Measurements from ENCODE around the gene GPR17.

GPR17 gene

DNA sequence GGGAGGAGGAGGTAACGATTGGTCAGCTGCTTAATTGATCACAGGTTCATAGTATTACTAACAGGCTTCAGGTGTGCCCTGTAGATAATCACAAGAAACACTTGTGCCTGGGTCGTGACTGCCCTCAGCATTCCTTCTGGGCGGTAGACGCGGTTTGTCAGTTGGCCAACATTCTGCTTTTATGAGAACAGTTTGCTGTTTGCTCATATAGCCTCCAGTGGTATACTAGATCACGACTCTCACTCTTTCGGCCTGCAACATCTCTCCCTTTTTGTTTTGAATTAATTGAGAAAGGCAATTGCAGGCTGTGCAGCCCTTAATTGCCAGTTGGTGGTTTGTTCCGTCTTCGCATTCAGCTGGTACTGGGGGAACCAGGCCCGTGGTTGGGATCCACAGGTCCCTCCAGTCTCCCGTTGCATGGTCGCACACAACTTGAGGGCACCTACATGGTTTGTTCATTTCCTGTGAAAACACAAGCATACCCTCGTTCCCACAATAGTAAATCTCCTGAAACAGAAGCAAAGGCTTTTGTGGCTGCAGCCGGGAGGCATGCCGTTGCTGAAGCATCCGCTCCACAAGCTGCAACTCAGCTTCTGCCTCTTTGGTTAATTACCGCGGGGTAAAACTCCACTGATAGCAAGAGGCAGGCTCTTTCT is 30.3 kb upstream of the GPR17 start:
- DNase-seq, result no peak

DNA sequence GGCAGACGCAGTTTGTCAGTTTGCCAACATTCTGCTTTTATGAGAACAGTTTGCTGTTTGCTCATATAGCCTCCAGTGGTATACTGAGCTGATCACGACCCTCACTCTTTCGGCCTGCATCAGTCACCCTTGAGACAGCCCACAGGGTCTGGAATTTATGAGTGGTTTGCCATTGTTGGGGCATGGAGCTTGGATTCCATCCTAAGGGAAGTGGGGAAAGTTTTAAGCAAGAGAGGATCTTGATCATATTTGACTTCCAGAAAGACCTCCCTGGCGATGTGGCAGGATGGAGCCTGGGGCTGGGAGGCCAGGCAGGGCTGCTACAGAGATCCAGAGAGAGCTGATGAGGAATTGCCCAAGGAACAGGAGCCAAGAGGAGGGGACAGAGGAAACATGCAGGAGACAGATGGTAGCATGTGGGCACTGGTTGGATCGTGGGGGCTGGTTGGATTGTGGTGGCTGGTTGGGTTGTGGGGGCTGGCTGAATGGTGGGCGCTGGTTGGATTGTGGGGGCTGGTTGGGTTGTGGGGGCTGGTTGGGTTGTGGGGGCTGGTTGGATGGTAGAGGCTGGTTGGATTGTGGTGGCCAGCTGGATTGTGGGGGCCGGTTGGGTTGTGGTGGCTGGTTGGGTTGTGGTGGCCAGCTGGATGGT is 27.3 kb upstream of the GPR17 start:
- DNase-seq, result no peak

DNA sequence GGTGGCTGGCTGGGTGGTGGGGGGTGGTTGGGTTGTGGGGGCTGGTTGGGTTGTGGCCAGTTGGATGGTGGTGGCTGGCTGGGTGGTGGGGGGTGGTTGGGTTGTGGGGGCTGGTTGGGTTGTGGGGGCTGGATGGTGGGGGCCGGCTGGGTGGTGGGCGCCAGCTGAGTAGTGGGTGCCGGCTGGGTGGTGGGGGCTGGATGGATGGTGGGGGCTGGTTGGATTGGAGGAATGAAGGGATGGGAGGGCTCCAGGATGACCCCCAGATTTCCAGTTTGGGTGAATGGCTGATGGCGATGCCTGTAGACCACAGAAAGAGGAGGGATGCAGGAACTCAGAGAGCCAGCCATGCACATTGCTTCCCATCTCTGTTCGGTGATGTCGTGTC is 26.8 kb upstream of the GPR17 start:
- DNase-seq, result no peak

DNA sequence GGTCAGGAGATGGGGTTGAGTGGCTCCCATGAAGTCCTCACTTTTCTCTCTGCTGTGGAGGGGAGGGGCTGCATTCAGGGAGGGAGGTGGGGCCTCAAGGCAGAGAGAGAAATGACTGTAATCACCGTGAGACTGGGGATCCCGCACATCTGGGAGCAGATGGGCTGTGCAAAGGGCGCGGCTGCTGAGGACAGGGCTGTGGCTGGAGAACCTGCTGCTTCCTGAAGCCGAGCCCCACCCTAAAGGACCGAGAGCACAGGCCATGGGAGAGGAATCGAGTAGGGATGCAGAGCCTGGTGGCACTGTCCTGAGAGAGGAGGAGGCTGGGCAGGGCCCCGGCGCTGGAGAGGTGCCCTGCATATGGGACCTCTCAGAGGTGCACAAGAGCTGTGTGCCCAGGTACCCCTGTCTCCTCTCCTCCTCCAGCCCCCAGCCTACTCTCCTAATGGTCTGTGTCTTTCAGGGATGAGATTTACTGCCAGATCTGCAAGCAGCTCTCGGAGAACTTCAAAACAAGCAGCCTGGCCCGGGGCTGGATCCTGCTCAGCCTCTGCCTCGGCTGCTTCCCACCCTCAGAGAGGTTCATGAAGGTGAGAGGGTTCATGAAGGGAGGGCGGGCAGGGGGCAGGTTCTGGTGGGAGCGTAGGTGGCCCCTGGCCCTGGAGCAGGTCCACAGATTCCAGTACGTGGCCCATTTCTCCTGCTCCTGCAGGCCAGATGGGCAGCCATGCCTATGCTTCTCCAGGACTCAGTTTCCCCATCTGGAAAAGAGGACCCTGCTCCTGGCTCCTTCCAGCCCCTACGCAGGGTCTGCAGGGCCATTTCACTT is 25.9 kb upstream of the GPR17 start:
- no peak for DNase-seq

DNA sequence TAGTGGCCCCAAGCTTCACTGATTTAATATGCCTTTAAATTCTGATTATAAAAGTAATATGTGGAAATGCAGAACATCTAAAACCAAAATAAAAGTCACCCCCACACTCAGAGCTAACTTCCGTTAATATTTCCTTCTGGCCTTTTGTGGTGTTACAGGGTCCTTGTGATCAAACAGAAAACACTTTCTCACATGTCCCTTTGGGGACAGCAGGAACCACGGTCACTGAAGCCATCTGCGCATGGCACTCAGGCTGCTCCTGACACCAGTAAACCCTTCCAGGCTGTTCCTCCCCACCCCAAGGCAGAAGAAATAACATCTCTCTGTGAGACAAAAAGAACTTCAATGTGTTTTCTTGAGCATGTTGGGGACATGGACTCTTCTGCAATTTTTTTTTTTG is 25.1 kb upstream of the GPR17 start:
- no peak for DNase-seq

DNA sequence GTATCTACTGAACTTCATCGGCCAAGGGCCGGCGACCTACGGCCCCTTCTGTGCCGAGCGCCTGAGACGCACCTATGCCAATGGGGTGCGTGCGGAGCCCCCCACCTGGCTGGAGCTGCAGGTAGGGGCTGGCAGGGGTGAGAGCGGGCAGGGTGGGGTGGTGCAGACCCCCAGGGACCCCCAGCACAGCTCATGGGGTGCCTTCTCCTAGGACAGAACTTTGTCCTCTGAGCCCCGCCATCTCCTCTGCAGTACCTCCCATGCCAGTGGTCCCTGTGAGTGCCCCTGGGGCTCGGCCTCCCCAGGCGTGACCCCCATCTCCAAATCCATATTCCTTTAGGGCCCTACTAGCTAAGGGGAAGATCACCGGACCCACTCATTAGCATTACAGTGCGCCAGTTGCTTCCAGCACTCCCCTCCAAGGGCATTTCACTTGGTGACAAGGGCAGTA is 23.9 kb upstream of the GPR17 start:
- DNase-seq, result no peak

DNA sequence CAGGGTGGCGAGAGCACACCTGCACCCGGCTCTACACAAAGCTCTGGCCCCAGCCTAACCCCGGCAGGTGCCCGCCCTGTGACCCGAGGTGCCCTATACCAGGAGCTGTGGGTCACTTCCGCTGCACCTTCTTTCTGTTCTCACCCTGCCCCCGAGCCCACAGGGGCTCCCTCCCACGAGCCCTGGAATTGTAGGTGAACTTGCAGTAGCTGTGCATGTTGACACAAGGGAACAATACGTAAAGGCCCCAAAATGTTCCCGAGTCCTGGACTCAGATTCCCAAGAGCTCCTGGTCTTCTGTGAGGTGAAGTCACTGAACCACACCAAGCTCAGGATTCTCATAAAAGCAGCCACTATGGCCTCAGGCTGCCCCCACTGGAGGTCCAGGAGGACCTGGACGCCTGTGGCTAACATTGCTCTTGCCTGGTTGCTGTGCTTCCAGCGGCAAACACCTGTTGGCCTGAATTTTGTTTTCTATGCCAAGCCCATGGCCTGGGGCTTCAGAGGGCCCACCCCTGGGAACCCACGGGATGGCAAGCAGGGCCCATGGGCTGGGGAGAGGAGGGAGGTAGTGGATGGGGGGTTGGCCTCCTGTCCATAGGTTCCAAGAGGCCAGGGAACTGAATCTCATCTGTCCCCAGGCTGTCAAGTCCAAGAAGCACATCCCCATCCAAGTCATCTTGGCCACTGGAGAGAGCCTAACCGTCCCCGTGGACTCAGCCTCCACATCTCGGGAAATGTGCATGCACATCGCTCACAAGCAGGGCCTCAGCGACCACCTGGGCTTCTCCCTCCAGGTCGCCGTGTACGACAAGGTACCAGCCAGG is 23.2 kb upstream of the GPR17 start:
- no peak for DNase-seq

DNA sequence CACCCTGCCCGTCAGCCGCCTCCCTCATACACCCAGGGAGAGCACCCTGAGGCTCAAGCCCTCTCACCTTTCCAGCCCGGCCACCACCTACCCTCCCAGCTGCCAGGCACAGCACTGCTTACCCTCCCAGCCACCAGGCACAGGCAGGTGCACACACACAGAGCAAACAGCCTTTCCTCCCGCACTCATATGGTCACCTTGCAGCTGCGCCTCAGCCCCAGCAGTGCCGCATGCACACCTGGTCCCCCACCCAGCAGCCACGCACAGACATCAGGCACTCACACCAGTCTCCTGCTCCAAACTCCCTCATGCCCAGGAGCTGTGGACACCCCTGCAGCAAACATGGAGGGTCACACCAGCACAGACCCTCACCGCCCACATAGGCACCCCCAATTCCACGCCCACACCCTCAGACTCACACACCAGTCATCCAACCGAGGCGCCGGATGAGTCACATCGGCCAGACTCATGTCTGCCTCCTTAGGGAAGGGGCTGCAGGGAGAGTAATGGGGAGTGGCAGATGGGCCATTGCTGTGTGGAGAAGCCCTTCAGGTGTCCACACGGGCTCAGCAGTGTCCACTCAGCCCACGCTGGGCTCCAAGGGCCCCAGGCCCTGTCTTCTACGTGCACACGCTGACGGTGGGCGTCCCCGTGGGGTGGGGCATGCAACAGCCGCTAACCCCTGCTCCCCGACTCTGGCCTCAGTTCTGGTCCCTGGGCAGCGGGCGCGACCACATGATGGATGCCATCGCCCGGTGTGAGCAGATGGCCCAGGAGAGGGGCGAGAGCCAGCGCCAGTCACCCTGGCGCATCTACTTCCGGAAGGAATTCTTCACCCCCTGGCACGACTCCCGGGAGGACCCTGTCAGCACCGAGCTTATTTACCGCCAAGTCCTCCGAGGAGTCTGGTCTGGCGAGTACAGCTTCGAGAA is 22.3 kb upstream of the GPR17 start:
- no peak for DNase-seq

DNA sequence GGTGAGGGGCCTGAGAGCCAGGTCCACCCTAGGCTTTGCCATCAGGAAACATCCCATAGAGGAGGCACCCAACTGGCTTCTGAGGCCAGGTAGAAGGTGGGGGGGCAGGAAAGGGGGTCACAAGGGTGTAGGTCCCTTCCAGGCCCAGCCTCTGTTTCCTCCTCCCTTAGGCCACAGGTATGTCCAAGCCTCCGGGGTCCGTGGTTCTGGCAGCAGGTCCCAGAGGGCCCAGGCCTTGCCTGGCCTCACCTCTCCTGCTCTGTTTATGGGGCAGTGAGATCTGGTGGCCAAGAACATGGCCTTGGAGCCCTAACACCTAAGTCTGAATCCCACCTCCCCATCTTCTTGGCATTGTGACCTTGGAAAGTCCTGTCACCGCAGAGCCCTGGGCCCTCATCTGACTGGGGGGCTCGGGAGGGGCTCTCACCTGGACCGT is 21.6 kb upstream of the GPR17 start:
- no peak for DNase-seq

DNA sequence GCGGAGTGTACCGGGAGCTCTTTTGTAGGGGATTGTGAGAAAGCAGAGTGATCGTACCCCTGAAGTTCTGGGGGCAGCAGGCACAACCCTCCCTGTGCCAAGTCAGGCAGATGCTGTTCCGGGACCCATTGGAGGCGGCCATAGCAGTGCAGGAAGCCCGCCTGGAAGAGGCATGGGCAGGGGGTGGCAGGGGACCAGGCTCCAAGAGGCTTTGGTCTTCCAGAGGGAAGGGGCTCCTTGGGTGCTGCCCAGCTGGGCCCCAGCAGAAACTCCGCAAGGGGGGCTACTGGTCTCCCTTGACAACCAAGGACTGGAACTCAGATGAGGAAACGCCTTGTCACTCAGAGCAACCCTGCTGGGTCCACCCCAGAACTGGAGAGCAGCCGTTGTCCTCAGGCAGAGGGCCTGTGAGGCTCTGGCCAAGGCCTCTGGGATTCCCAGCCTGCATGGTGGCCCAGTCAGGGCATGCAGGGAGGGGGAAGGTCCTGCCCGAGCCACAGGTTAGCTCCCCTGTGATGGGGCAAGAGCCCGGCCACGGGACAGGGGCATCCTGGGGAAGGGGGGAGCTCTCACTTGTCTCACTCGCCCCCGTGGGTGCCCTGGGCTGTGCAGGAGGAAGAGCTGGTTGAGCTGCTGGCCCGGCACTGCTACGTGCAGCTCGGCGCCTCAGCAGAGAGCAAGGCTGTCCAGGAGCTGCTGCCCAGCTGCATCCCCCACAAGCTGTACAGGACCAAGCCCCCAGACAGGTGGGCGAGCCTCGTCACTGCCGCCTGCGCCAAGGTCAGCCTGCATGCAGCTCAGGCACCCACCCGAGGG is 21.0 kb upstream of the GPR17 start:
- DNase-seq, result no peak

DNA sequence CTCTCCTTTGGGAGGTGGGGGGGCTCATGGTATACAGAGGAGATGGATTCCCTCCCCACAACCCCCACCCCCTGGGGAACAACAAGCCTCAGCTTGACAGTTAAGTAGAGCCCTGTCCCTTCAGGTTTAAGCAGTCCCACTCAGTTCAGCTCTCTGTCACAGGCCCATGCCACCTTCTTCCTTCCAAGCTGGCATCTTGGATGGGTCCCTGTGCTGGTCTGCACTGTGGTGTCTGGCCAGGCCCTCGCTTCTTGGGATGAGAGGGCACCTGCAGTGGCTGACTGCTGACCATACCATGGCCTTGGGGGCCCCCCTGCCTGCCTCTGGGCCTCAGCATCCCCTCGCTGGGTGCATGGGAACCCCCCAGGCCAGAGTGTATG is 20.4 kb upstream of the GPR17 start:
- no peak for DNase-seq

DNA sequence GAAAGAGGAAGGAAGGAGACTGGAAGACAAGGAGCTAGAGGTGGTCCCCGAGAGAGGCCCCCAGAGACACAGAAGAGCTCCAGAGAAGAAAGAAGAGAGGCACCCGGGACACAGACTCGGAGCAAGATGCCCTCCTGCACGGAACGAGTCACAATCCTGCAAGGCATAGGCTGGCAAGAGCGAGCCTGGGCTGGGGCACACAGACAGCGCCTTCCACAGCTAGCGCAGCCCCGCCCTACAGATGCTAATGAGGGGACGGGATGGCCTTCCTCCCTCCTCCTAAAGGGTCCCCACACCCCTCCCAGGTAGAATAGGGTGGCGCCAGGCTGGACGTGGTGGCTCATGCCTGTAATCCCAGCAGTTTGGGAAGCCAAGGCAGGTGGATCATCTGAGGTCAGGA is 19.8 kb upstream of the GPR17 start:
- no peak for DNase-seq

DNA sequence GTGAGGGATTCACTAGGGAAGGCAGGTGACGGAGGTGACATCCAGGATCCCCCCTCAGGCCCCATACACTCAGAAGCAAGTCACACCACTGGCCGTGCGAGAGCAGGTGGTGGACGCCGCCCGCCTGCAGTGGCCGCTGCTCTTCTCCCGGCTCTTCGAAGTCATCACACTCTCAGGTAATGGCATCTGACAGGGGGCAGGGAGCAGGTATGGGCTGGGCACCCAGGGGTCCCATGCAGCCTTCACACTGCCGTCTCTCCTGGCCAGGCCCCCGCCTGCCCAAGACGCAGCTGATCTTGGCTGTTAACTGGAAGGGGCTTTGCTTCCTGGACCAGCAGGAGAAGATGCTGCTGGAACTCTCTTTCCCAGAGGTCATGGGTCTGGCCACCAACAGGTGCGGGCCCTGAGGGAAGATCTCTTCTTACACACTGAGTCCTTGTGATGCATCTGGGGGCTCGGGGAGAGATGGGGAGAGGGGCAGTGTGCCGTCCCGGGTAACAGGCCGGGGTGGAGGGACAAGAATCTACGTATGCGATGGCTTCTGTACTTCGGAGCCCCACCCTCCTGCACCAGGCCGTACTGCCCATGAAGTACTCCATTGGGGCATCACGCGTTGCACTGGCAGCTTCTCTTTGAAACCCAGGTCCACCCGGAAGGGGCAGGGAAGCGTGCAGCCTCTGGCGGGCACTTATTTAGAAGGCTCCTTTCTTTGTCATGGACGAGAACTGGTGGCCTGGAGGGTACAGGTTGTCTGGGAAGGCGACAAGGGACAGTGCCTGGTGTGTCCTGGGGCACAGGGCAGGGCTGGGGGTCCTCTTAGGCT is 18.8 kb upstream of the GPR17 start:
- DNase-seq, result no peak

DNA sequence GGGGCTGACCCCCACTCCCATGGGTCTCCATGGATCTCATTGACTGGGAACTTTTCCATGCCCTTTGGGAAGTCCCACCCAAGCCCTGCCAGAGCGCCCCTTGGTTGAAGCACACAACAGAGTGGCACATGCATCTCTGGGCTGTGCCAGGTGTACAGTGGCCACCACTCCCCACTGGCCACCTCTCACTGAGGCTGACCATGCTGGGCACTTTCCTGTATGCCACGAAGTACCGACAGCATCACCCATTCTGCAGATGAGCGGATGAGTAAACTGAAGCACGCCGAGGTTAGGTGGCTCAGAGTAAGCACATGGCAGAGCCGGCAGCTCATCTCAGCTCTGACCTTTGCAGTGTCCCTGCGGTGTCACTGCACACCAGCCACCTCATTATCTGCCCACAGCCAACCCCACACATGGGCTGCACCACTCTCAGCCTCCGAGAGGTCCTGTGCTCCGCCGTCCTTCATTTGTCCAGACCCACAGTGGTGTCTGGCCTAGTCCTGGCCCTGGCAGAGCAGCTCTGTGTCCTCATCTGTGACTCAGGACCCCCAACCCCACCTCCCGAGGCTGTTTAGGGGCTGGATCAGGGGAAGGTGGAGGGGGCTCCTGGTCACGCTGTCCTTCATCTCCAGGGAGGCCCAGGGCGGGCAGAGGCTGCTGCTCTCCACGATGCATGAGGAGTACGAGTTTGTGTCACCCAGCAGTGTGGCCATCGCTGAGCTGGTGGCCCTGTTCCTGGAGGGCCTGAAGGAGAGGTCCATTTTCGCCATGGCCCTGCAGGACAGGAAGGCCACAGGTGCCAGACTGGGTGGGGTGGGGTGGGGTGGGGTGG is 18.0 kb upstream of the GPR17 start:
- DNase-seq, result no peak

DNA sequence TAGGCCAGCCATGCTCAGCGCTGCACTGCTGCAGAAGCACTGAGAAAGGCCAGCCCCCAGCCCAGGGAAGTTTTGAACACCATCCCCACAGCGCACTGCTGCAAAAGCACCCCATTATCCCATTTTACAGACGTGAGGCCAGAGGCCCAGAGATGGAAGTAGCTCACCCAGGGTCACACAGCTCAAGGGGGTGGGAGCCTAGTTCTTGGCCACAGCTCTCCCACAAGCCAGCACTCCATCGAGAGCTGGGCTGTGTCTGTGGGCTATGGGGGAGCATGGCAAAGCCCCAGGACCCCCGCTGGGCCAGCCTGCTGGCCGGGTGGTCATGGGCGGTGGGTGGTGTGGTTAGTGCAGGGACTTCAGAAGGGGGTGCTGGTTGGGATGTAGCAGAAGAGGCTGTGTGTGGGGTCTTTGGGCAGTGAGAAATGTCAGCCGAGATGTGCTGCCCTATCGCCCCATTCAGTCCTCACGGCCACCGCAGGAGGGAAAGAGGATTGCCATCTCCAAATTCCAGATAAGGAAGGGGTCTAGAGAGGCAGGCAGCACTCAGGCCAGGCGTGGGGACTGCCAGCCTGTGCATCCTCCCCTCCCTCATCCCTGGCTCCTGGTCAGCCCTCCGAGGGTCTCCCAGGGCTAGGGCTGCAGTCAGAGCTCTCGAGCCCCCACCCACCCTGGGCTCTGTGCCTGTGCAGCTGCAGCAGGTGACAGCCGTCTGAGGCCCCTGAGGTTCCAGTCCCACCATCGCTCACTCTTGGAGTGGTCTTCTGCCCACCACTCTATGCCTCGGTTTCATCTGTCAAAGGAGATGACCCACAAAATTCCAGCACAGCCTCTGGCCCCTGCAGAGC is 17.0 kb upstream of the GPR17 start:
- DNase-seq, result no peak

DNA sequence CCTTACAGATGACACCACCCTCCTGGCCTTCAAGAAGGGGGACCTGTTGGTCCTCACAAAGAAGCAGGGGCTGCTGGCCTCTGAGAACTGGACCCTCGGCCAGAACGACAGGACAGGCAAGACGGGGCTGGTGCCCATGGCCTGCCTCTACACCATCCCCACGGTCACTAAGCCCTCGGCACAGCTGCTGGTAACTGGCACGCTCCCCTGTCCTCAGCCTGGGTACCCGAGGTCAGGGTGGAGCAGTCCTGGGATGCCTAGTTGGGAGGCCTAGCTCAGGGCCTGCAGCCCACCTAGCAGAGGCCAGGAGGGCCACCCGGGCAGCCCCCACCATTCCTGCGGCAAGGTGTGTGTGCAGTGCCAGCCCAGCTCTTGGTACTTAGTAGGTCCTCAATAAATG is 16.3 kb upstream of the GPR17 start:
- DNase-seq, result no peak

DNA sequence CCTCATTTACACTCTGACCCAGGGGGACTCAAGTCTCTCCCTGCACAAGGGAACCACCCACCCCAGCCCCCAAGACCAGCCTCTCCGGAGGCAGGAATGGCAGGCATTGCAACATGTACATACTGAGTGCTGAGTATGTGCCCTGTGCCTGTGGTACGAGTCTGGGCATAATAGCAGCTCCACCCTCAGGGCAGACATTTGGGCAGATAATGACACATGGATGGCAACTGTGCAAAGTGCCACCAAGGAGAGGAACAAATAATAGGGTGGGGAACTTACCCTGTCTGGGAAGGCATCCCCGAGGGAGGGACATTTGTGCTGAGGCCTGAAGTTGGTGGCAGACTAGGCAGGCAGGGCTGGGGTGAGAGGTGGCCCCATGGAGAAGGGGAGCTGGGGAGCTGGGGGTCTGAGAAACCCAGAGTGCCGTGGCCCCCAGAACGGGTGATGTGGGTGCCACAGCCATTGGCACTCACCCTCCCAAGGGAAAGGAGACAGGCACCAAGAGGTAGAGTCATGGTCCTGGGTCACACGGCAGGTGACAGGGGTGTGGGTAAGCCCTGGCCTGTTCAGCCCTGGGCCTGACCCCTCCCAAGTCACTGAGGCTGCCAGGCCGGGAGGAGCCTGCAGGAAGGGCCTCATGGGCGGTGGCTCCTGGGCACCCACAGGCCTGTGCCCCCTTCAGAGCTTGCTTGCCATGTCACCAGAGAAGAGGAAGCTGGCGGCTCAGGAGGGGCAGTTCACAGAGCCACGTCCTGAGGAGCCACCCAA is 15.7 kb upstream of the GPR17 start:
- no peak for DNase-seq
